NCI-H1694 (cell line): ENCODE measurements around the gene EPHA2.

Experiments used
- DNase-seq: peaks from one replicate; lab custom pipeline; 2025; lab: John Stamatoyannopoulos, UW

EPHA2 gene

GRCh38 chr1:16134906-16135305 lies 21.0 kb downstream of the EPHA2 start:
- no peak for DNase-seq

GRCh38 chr1:16134066-16134801 lies 21.6 kb downstream of the EPHA2 start:
- no peak for DNase-seq

DNA sequence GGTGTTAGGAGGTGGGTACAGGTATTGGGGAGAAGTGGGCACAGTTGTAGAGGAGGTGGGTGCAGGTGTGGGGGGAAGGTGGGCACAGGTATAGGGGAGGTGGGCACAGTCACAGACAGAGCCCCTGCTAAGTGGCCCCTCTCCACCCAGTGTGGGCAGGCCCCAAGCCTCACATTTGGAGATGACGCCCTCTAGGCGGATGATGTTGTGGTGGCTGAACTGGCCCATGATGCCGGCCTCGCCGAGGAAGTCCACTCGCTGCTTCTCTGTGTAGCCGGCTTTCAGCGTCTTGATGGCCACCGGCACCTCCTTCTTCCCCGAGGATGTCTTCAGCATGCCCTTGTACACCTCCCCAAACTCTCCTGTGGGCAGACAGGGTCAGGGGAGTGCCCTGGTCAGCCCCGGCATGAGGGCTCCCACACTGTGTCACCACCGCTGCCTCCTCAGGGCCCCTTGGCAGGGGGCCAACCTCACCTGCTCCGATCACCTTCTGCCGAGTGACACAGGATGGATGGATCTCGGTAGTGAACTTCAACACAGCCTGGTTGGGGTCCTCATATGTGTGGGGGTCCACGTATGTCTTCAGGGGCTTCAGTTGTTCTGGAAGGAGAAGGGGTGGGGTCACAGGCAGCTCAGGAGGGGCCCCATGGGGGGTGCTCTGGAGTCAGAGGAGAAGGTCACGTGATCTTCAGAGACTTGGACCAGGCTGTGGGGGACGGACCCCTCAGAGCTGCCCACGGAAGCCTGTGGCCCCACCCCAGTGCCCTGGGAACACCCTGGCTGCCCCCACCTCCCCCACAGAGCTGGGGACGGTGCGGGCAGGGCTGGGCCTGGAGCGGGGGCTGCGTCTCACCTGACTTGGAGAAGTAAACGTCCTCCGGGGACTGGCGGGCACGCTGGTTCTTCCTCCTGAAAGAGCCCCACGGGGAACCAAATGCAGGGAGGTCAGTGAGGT lies 22.6 kb downstream of the EPHA2 start:
- no peak for DNase-seq

DNA sequence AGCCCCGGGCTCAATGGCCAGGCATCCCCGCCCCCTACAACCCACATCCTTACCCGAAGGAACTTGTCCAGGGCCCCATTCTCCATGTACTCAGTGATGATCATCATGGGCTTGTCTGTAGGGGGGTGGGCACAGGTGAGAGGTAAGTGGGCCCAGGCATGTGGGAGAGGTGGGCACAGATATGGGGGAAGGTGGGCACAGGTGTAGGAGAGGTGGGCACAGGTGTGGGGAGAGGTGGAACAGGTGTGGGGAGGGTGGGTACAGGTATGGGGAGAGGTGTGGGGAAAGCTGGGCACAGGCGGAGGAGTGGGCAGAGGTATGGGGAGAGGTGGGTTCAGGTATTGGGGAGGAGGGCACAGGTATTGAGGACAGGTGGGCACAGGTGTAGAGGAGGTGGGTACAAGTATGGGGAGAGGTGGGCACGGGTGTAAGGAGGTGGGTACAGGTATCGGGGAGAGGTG lies 23.5 kb downstream of the EPHA2 start:
- DNase-seq: no peak

- no peak for DNase-seq
Observed at GRCh38 chr1:16131636-16132324, 24.1 kb downstream of the EPHA2 start.

DNA sequence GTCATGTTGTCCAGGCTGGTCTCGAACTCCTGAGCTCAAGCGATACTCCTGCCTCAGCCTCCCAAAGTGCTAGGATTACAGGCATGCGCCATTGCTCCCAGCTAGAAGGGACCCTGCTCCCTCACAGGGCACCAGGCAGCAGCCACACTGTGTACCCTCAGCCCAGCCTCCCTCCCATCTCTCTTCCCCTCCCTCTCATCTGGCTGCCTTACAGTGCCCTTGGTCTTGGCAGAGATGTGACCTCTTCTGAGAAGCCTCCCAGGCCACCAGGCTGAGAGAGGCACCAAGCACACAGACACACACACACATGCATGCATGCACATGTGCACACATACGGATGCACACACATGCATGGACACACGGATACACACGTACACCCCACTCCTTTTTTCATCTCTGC lies 25.0 kb downstream of the EPHA2 start:
- DNase-seq: no peak

DNA sequence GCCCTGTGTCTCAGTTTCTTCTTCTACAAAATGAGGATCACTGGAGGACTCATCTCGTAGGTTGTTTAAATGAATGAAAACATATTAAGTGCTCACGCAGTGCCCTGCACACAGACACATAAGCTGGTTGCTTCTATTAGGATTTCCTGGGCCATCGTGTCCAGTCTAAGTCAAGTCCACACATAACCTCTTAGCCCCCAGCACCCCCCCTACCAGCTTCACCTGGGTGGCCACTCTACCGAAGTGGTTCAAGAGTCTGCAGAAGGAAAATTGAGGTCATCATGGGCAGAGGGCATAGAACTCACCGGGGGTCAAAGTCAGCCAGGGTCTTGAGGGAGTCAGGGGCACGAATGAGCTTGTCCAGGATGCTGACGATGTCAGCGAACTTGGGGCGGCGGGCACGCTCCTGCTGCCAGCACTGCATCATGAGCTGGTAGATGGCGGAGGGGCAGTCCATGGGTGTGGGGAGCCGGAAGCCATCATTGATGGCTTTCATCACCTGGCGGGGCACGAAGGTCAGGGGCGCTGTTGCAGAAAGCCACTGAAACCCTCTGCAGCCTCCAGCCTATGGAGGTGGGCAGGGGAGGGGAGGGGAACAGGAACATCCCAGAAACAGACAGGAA lies 25.8 kb downstream of the EPHA2 start:
- no peak for DNase-seq

DNA sequence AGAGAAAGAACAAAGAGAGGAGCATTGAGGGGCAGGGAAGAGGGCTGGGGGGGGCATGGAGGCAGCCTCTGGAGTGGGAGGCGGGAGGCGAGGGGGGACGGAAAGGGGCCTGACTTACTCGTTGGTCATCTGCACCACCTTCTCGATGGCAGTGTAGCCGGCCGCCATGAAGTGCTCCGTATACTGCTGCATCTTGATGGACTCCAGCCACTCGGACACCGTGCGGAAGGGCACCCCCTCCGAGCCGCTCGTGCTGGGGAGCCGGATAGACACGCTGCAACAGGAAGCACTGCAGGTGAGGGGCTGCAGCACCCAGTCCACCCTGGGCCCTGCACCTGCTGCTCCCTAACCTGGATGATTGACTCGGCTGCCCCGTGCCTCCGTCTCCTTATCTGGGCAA lies 26.6 kb downstream of the EPHA2 start:
- DNase-seq: no peak

DNA sequence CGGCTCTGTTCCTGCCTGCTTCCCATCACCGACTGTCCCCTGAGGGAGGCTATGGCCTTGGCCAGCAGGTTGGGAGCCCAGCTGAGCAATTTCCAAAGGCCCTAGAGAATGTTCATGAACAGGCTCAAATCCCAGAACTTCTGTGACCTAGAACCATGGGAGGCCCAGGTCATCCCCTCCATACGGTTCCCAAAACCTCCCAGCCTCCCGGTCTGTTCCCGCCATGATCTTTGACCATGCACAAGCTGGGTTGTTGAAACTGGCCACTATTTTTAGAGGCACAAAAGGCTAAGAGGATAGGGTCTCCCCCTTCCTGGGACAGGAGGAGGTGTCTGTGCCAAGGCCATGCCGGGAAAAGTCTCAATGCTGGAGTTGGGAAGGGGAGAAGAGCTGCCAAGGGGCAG lies 27.5 kb downstream of the EPHA2 start:
- no peak for DNase-seq

GRCh38 chr1:16127676-16128337 lies 28.1 kb downstream of the EPHA2 start:
- DNase-seq: no peak

DNA sequence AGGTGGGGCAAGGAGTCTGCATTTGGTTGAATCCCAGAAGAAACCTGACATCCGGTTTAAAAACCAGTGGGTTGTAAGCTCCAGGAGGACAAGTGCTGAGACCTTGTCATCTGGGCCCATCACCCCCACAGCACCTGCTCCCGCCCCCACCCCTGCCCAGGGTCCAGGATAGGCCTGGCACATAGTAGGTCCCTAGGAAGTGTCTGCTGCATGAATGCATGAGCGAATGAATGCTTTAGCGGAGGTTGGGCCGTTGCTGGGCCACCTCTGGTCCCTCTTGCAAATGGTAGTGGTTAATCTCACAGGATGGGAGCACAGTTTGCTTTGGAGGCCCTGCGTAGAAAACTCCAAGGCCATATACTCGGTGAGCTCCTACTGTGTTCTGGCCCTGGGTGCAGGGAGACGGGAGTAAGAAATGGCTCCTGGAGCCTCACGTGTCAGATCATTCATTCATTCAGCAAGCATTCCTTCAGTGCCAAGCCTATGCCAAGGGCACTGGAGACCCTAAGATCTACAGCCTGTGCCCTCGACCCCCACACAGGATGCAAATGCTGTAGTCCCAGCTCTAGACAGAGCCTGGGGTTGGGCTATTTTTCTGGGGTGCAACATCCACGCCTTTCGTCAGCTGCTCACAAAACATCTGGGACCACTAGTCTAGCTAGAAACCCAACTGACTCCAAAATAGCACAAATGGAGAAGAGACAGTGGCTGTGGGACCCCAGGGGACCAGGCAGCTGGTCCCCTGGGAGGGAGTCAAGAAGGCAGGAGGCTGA lies 28.9 kb downstream of the EPHA2 start:
- DNase-seq: no peak

DNA sequence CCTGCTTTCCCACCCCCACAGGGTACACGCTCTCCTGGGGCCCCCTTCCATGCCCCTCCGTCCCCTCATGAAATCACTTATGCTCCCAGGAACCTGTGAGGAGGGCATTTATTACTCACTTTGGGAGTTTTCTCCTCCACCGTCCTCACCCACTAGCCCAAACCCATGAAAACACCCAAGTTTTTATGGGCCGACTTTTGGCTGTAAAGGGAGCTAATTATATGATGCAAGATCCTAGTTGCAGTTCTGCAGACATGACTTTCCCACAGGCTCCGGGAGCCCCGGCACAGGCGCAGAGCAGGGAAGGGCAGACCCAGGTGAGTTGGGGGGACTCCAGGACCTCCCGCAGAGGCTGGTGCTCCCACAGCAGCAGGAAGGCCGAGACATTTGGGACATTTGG lies 29.7 kb downstream of the EPHA2 start:
- no peak for DNase-seq

DNA sequence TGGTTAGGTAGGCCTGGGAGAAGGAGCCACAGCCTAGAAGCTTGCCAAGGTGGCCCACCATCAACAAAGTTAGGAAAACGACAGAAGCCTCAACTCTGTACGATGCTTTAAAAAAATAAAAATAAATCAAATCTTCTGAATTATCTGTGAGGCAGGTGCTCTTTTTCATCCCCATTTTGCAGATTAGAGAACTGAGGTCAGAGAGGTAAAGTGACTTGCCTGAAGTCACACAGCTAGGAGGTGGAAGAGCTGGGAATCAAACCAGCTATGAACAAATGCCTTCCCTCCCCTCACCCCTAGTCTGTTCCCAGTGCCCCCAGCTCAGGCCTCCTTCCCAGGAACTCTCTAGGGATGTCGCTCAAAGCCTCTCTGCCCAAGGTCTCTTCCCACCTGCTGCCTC lies 30.4 kb downstream of the EPHA2 start:
- no peak for DNase-seq

DNA sequence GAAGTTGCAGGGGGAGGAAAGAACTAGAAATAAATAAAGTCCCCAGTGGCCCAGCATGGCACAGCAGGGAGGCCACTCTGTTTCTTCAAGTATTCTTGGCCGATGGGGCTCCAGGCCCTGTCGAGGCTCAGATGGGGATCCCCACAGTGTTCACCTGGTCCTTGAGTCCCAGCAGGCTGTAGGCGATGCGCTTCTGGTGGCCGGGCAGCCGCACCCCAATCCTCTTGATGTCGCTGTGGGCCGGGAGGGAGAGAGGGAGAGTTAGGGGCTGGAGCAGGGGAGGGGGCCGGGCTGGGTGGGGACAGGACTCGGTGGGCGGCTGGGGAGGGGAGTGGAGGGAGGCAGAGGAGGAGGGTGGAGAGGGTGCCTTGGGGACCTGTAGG lies 30.8 kb downstream of the EPHA2 start:
- no peak for DNase-seq

DNA sequence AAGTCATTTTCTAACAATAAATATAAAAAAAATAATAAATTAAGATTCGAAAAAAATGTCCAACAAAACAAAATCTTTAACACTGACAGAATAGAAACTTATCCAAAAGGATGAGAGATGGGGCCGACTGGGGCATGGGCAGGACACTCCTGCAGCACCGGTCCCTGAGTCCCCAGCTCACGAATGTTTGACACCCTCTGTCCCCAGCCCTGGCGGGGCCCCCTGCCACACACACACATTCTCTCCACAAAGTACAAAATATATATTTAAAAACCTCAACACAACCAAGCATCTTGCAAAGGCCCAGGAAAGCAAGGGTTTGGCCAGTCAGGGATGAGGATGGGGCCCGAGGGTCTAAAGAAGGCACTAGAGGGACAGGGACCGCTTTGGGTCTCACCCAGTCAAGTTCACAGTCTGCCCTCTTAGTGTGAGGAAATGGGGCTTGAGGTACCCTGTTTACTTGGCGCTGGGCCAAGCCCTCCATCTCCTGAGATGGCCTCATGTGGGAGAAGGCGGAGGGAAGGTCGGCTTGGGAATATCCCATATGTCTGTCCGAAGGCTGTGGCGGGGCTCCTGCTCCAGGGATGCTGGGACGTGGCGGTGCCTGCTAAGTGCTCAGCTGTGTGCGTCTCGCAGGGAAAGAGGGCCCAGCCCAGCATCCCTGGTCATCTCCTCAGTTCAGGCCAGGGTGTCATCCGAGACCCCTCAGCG lies 31.3 kb downstream of the EPHA2 start:
- no peak for DNase-seq

DNA sequence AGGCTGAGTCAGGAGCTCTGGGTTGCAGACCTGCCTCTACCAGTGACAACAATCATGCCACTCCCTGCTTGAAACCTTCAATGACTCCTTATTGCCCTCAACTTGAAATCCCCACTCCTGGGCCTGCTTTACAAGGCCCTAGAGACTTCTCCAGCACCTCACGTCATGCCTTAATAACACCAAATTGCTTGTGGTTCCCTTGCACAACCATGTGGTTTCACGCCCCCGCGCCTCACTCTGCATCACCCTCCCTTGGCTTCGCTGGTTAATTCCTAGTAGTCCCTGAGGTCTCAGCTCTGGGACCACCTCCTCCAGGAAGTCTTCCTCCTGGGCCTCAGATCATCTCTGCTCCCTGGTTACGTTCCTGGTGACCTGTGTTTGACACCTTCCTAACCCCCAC lies 33.0 kb downstream of the EPHA2 start:
- no peak for DNase-seq

- DNase-seq: no peak
Observed at GRCh38 chr1:16122350-16122881, 33.5 kb downstream of the EPHA2 start.

DNA sequence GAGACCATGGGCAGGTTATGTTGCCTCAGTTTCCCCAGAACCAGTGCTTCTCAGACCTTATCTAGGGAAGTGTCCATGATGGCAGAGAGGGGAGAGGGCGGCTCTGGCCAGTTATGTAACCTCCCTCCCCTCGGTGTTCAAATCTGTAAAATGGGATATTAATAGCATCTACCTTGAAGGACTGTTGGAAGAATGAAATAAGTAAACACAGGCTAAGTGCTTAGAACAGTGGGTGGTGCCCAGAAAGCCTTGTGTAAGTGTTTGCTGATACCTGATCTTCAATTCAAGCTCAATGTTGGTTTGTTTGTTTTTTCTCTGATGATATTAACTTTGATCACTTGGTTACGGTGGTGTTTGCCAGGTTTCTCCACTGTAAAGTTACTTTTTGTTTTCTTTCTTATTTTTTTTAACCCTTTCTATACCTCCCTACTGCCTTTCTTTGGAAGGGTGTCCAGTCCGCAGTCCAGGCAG lies 34.9 kb downstream of the EPHA2 start:
- no peak for DNase-seq

DNA sequence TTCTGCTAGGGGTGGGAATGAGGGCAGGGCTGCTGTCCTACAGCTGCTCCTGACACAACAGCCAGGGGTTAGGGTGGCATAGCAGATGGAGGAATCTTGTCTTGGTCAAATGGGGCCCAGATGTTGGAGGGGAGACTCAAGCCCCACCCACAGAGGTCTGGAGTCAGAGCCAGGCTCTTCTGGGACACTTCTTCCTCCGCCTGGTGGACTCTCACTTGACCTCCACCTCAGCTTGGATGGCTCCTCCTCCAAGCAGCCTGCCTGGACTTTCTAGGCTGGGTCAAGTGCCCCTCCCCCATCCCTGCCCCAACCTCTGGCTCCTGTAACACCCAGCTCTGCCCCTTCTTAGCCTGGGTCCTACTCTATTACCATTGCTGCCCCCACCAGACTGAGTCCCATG lies 35.5 kb downstream of the EPHA2 start:
- no peak for DNase-seq

GRCh38 chr1:16119926-16120325 lies 35.9 kb downstream of the EPHA2 start:
- DNase-seq: no peak
